H9 (cell line): ENCODE measurements around the gene SLC4A5. TPM values are rescaled to one million over a fixed set of nuclear protein-coding genes. Genes with fewer than 3 reads are reported as not detected.

Experiments
- DNase-seq: peaks from one replicate; pipeline ENCODE4 v3.0.0-alpha.2; 2017
- H2AFZ ChIP-seq: one replicate; pipeline ENCODE4 v1.6.1; 2013; ENCODE audit warnings: mild to moderate bottlenecking, low read length, control low read depth, moderate library complexity
- H2AK5ac ChIP-seq: 2 replicates; pipeline ENCODE4 v1.6.1; 2013; ENCODE audit warnings: low read length, control low read depth, mixed read lengths; ENCODE audit not compliant: insufficient read length
- H2BK120ac ChIP-seq: one replicate; pipeline ENCODE4 v1.6.1; 2013; ENCODE audit warnings: low read depth, mild to moderate bottlenecking, low read length, control low read depth, inconsistent platforms; ENCODE audit not compliant: poor library complexity, severe bottlenecking
- H2BK12ac ChIP-seq: 2 replicates; pipeline ENCODE4 v1.6.1; 2013; ENCODE audit warnings: low read length, control low read depth, mixed read lengths, low read depth; ENCODE audit not compliant: insufficient read length
- H2BK15ac ChIP-seq: 2 replicates; pipeline ENCODE4 v1.6.1; 2013; ENCODE audit warnings: low read depth, low read length, control low read depth
- H2BK20ac ChIP-seq: one replicate; pipeline ENCODE4 v1.6.1; 2013; ENCODE audit warnings: low read depth, mild to moderate bottlenecking, low read length, control low read depth, inconsistent platforms; ENCODE audit not compliant: poor library complexity, severe bottlenecking
- H2BK5ac ChIP-seq: 2 replicates; pipeline ENCODE4 v1.6.1; 2013; ENCODE audit warnings: low read length, control low read depth, mixed read lengths; ENCODE audit not compliant: insufficient read length
- H3K14ac ChIP-seq: 2 replicates; pipeline ENCODE4 v1.6.1; 2013; ENCODE audit warnings: low read length, control low read depth; ENCODE audit not compliant: insufficient read depth
- H3K18ac ChIP-seq: 2 replicates; pipeline ENCODE4 v1.6.1; 2013; ENCODE audit warnings: low read depth, mild to moderate bottlenecking, mixed read lengths, low read length, control low read depth; ENCODE audit not compliant: insufficient read length
- H3K23ac ChIP-seq: 2 replicates; pipeline ENCODE4 v1.6.1; 2013; ENCODE audit warnings: low read length, control low read depth, mixed read lengths, low read depth; ENCODE audit not compliant: insufficient read length
- H3K23me2 ChIP-seq: 2 replicates; pipeline ENCODE4 v1.6.1; 2013; ENCODE audit warnings: low read depth, mild to moderate bottlenecking, mixed read lengths, low read length, control low read depth; ENCODE audit not compliant: insufficient read length, poor library complexity, severe bottlenecking
- H3K27ac ChIP-seq: 2 replicates; pipeline ENCODE4 v1.5.1; 2013; ENCODE audit warnings: low read length, control low read depth, mixed read lengths, low read depth; ENCODE audit not compliant: insufficient read length
- H3K27me3 ChIP-seq: 2 replicates; pipeline ENCODE4 v1.6.1; 2013; ENCODE audit warnings: low read length, control low read depth, inconsistent platforms; ENCODE audit not compliant: insufficient read depth
- H3K4ac ChIP-seq: 2 replicates; pipeline ENCODE4 v1.6.1; 2013; ENCODE audit warnings: low read depth, mild to moderate bottlenecking, control low read depth, inconsistent platforms, low read length, moderate library complexity
- H3K4me1 ChIP-seq: 2 replicates; pipeline ENCODE4 v1.6.1; 2013; ENCODE audit warnings: low read length, control low read depth, inconsistent platforms; ENCODE audit not compliant: insufficient read depth
- H3K4me2 ChIP-seq: 2 replicates; pipeline ENCODE4 v1.6.1; 2013; ENCODE audit warnings: low read length, control low read depth, mixed read lengths; ENCODE audit not compliant: insufficient read length, insufficient read depth
- H3K56ac ChIP-seq: 2 replicates; pipeline ENCODE4 v1.6.1; 2013; ENCODE audit warnings: low read depth, mild to moderate bottlenecking, mixed read lengths, low read length, control low read depth; ENCODE audit not compliant: insufficient read length
- H3K79me1 ChIP-seq: 2 replicates; pipeline ENCODE4 v1.6.1; 2013; ENCODE audit warnings: low read depth, mild to moderate bottlenecking, moderate library complexity, low read length, control low read depth, inconsistent platforms; ENCODE audit not compliant: insufficient read depth, poor library complexity, severe bottlenecking
- H3K79me2 ChIP-seq: 2 replicates; pipeline ENCODE4 v1.6.1; 2013; ENCODE audit warnings: low read length, control low read depth, inconsistent platforms; ENCODE audit not compliant: insufficient read depth
- H3K9ac ChIP-seq: 2 replicates; pipeline ENCODE4 v1.6.1; 2013; ENCODE audit warnings: low read length, control low read depth, mixed read lengths; ENCODE audit not compliant: insufficient read length; ENCODE audit errors: extremely low read depth
- H3K9me3 ChIP-seq: one replicate; pipeline ENCODE4 v1.6.1; 2013; ENCODE audit warnings: low read depth, low read length, inconsistent platforms; ENCODE audit not compliant: control insufficient read depth
- H3T11ph ChIP-seq: one replicate; pipeline ENCODE4 v1.6.1; 2013; ENCODE audit warnings: mild to moderate bottlenecking, low read length, control low read depth, inconsistent platforms
- H4K20me1 ChIP-seq: one replicate; pipeline ENCODE4 v1.6.1; 2013; ENCODE audit not compliant: control insufficient read depth, insufficient read length, insufficient read depth
- H4K5ac ChIP-seq: 2 replicates; pipeline ENCODE4 v1.6.1; 2013; ENCODE audit warnings: low read depth, mild to moderate bottlenecking, mixed read lengths, low read length, control low read depth; ENCODE audit not compliant: insufficient read length
- H4K8ac ChIP-seq: replicated peaks from 2 replicates; pipeline ENCODE4 v1.6.1; 2013; ENCODE audit warnings: low read length, control low read depth, mixed read lengths, low read depth; ENCODE audit not compliant: insufficient read length
- H4K91ac ChIP-seq: 2 replicates; pipeline ENCODE4 v1.6.1; 2013; ENCODE audit warnings: low read depth, mild to moderate bottlenecking, moderate library complexity, mixed read lengths, low read length, control low read depth; ENCODE audit not compliant: insufficient read length
- H3K27ac Mint-ChIP-seq, 3 experiments: 2 replicates in 2 of 3; 3 replicates in 1 of 3; pipeline ENCODE4 v1.8.0; 2020 to 2021; ENCODE audit warnings: mixed read lengths in 3 of 3, mild to moderate bottlenecking in 1 of 3, moderate library complexity in 1 of 3
- H3K27me3 Mint-ChIP-seq: 2 replicates; pipeline ENCODE4 v1.8.0; 2021; ENCODE audit warnings: low read depth, mild to moderate bottlenecking, moderate library complexity, mixed read lengths
- H3K36me3 Mint-ChIP-seq, 3 experiments: 2 replicates in 2 of 3; 3 replicates in 1 of 3; pipeline ENCODE4 v1.8.0; 2020 to 2021; ENCODE audit warnings: low read depth in 3 of 3, mixed read lengths in 3 of 3; ENCODE audit not compliant: insufficient read depth in 1 of 3
- H3K4me1 Mint-ChIP-seq, 2 experiments: 2 replicates each; pipeline ENCODE4 v1.8.0; 2020; ENCODE audit warnings: mixed read lengths in 2 of 2
- H3K4me3 Mint-ChIP-seq, 2 experiments: 2 replicates in 1 of 2; 3 replicates in 1 of 2; pipeline ENCODE4 v1.8.0; 2020 to 2021; ENCODE audit warnings: mild to moderate bottlenecking in 2 of 2, mixed read lengths in 2 of 2, moderate library complexity in 1 of 2
- H3K9me3 Mint-ChIP-seq, 2 experiments: 2 replicates in 1 of 2; 3 replicates in 1 of 2; pipeline ENCODE4 v1.8.0; 2020; ENCODE audit warnings: mild to moderate bottlenecking in 2 of 2, mixed read lengths in 2 of 2, moderate library complexity in 1 of 2
- CTCF ChIP-seq: fragments of 200-600 bp; sonication (generic); conservative IDR thresholded peaks from 3 replicates; pipeline ENCODE4 v1.8.0; 2021; ENCODE audit warnings: antibody characterized with exemption, mild to moderate bottlenecking
- WGBS: extraction: QIAGEN DNeasy Blood & Tissue Kit; methylation state at CpG from one replicate; pipeline ENCODE4 v1.1.7; 2013; ENCODE audit warnings: missing lambda C conversion rate, low lambda C conversion rate, mixed read lengths; ENCODE audit not compliant: insufficient read length; ENCODE audit errors: extremely low coverage; 5-methylcytosine and 5-hydroxymethylcytosine counted together
- total RNA-seq: library from RNA; stranded (reverse); gene quantifications from 2 replicates; pipeline ENCODE4 v1.2.1, GENCODE V29; 2021

Gene SLC4A5
- total RNA-seq, 1 experiment from 2014 or later: 0.50 TPM

DNA sequence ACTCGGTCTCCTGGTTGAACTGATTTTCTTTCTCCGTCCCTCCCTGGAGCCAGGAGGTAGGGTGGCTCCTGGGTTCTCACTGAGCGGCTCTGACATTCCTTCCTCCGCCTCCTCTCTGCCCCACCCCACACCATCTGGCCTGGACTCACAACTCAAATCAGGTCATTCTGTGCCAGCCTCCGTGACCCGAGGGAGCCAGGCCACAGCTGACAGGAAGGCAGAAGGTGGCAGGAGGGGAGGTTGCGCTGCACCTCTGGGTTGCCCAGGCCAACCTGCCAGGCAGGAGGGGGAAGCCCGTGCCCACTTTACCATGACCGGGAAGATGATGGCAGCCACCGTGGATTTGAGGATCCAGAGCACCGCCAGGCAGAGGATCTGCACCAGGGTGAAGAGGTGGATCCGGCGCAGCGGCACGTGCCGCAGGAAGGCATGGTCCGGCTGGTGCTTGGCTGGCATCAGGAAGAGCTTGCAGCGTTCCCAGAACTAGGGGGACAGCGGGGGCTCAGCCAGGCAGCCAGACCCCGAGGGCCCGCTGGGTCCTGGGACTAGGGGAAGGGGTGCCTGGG, 116.5 kb downstream of the SLC4A5 start:
- H3K4me2 ChIP-seq: no peak overlapping the region
- H3T11ph ChIP-seq: no peak overlapping the region
- no peak overlapping the region for H4K91ac ChIP-seq
- H3K79me2 ChIP-seq: no peaks in the 10 kb centered on the region
- Mint-ChIP-seq H3K36me3 (peaks cover 0 to 4% (median 0%) of the 10 kb centered on the region in 3 experiments; a peak in 1 of 7 replicates), H3K4me3 (no peak overlapping the region), H3K27me3 (peaks cover 17% of the 10 kb centered on the region), H3K4me1 (peaks cover 9 to 19% of the 10 kb centered on the region in 2 experiments), H3K27ac (no peak overlapping the region), H3K9me3 (no peaks in the 10 kb centered on the region)
- no peak overlapping the region for H2BK120ac ChIP-seq
- no peaks in the 10 kb centered on the region for H4K20me1 ChIP-seq
- no peak overlapping the region for H2BK15ac ChIP-seq
- no peak overlapping the region for H3K4ac ChIP-seq
- H3K18ac ChIP-seq: no peak overlapping the region
- no peaks in the 10 kb centered on the region for H3K4me1 ChIP-seq
- TF ChIP-seq CTCF: no peak
- H4K5ac ChIP-seq: no peak overlapping the region
- no peak overlapping the region for H2BK5ac ChIP-seq
- no peaks in the 10 kb centered on the region for H3K27me3 ChIP-seq
- no peak overlapping the region for H3K9ac ChIP-seq
- no peak for DNase-seq
- no peak overlapping the region for H2BK12ac ChIP-seq
- no peak overlapping the region for H2AK5ac ChIP-seq
- H3K23me2 ChIP-seq: no peaks in the 10 kb centered on the region
- no peak overlapping the region for H2AFZ ChIP-seq
- H3K56ac ChIP-seq: no peak overlapping the region
- no peak overlapping the region for H3K23ac ChIP-seq
- no CpG with 5 or more reads among the region's 21 CpGs for WGBS
- no peak overlapping the region for H2BK20ac ChIP-seq
- no peaks in the 10 kb centered on the region for H3K79me1 ChIP-seq
- no peak overlapping the region for H3K27ac ChIP-seq
- no peak overlapping the region; the same call in 1 of the 2 replicates for H3K14ac ChIP-seq
- H3K9me3 ChIP-seq: no peaks in the 10 kb centered on the region
- H4K8ac ChIP-seq: no peak overlapping the region
